ENCODE measurements around the gene MACIR.
"Not testable (repeated sequence)": the region's sequence is repeated elsewhere in the genome, so short reads cannot be mapped to it uniquely, and the experiment has no call there.

The MACIR gene, protein sequence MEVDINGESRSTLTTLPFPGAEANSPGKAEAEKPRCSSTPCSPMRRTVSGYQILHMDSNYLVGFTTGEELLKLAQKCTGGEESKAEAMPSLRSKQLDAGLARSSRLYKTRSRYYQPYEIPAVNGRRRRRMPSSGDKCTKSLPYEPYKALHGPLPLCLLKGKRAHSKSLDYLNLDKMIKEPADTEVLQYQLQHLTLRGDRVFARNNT

DNA sequence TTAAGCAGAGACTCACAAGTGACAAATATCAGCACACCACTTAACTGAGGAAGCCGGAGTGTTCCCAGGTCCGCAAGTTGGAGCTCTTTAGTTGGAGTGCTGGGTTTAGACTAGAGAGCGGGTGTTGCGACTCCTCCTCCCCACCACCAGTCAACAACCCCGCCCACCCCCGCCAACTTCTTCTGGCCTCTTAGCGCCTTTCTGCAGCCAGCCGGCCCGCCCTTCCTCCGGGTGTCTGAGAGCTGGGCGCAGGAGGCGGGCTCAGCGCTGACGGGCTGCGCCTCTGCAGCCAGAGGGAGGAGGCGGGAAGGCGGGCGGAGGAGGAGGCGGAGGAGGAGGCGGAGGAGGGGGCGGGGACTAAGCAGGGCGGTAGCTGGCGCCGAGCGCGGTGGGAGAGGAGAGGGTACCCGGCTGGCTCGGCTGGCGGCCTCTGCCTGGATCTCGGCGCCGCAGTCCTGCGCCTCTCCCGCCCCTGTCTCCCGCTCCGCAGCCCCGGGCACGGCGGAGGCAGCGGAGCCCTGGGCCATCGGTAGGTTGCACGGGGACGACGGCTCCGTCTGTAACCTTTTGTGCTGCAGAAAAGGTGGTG lies at the start of gene MACIR:
MACIR (plus strand) TSS at position 396 of the 589 bp plus-strand sequence. CDS start 17,157 bp downstream, outside the sequence.
- peak; percentile 99 for DNase-seq (ENCODE audit: low read depth)

DNA sequence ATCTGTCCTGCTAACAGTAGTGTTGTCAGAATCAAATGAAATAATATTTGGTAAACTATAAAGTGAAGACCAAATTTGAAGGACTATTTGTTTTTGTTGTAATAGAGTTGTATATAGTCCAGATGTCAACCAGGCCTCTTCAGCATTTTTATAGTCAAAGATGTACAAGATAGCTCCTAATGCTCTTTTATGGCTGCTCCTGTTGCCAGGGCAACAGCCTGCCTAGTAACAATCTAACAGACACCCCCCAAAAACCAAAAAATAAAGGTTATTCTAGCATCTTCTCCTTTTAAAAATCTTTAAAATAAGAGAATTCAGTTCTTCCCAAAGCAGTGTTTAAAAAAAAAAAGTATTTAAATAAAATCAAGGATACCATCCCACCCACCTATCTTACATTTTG lies 49.5 kb upstream of the MACIR start:
- DNase-seq (ENCODE audit: low read depth), result no peak

DNA sequence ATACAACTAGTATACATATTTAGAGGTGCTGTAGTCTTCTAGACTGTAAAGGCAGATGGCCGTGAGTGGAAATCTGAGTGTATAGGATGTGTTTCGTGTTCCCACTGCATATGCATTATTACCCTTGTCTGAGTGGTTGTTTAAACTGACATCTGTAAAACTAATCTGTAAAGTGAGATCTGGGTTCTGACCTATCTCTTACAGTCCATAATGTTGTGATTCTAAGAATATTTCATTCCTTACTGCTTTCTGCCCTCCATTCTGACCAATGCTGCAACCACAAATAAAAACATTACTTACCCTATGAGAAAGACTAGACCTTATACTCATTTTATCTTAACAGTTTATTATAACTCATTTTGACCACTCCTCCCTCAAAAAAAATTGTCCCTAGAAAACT lies 47.6 kb upstream of the MACIR start:
- DNase-seq (ENCODE audit: low read depth), result no peak

DNA sequence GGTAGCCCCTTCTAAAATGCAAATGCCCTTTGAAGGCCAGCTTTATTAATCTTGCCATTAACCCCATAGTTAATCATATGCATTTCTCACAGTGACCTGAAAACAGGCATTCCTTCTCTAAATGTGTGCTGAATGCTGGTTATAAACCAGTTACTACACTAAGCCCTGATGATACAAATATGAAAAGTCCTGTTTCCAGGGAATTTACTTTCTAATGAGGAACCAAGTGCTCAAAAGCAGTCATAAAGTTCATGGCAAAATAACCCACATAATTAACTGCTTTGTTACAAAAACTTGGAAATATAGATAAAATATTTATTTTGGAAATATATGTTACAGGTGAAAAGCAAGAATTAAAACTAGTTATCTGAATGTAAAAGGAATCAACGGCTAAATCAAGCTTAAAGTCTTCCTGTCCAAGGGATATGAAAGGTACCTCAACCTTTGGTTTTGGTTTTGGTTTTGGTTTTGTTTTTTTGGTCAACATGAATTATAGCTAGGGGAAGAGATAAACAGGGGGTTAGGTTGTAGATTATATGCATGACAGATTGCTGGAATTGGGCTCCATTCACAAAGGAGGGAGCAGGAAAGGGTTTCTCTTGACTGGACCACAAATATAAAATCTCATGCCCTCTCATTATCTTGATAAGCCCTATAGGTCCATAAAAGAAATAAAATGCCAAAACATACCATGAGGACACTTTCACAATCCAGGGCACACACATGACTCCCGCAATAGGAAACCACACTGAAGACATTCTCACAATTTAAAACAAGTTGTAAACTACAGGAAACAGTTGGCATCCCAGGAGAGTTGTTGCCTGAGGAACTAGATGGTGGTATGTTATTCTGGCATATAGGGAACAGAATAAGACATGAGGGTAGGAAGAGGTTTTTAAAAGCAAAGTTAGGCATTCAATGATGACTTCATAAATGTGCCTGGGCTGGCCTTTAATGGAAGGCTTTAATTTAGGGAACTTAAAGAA lies 46.7 kb upstream of the MACIR start:
- DNase-seq (ENCODE audit: low read depth), result no peak

DNA sequence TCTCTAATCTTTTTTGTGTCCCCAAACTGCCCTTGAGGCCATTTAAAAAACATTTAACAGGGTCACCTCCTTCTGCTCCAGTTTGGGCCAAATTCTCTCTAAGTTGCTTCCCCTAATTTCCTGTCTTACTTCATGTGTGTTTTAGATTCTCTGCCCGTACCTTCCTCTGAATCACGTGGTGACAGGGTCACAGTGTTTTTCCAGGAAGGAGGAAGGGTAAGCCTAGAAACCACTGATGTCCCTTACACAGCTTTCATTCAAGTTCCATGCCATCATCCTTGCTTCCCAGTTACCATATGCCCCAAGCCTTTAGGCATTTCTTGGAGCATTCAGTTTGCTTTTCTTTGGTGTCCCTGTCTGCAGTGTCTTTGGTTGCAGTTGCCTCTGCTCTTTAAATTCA lies 42.4 kb upstream of the MACIR start:
- DNase-seq (ENCODE audit: low read depth), result peak; percentile 26

- no peak for DNase-seq (ENCODE audit: low read depth)
These were observed 41.9 kb upstream of the MACIR start for GRCh38 chr5:103216697-103217096.

GRCh38 chr5:103217101-103217500 lies 41.5 kb upstream of the MACIR start:
- no peak for DNase-seq (ENCODE audit: low read depth)

DNA sequence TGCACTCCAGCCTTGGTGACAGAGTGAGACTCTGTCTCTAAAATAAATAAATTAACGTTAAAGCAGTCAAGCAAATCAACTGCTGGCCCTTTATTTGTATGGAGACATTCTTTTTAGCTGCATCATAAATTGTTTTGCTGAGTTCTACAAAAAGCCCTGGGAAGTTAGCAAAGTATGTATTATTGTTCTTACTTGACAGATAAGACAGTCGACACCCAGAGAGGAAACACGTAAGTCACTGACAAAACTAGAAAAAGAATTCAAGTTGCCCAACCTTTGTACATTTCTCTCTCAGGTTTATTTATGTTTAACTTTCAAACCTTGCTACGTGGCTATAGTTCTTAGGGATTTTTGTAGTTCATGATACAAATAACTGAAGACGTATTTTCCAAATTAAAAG lies 40.4 kb upstream of the MACIR start:
- DNase-seq (ENCODE audit: low read depth), result peak; percentile 85

DNA sequence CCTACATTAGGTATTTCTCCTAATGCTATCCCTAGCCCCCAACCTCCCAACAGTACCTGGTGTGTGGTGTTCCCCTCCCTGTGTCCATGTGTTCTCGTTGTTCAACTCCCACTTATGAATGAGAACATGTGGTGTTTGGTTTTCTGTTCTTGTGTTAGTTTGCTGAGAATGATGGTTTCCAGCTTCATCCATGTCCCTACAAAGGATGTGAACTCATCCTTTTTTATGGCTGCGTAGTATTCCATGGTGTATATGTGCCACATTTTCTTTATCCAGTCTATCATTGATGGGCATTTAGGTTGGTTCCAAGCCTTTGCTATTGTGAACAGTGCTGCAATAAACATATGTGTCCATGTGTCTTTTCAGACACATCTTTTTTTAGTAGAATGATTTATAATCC lies 39.5 kb upstream of the MACIR start:
- not testable (repeated sequence) for DNase-seq (ENCODE audit: low read depth)

GRCh38 chr5:103223031-103223955 lies 35.3 kb upstream of the MACIR start:
- DNase-seq (ENCODE audit: low read depth), result no peak

DNA sequence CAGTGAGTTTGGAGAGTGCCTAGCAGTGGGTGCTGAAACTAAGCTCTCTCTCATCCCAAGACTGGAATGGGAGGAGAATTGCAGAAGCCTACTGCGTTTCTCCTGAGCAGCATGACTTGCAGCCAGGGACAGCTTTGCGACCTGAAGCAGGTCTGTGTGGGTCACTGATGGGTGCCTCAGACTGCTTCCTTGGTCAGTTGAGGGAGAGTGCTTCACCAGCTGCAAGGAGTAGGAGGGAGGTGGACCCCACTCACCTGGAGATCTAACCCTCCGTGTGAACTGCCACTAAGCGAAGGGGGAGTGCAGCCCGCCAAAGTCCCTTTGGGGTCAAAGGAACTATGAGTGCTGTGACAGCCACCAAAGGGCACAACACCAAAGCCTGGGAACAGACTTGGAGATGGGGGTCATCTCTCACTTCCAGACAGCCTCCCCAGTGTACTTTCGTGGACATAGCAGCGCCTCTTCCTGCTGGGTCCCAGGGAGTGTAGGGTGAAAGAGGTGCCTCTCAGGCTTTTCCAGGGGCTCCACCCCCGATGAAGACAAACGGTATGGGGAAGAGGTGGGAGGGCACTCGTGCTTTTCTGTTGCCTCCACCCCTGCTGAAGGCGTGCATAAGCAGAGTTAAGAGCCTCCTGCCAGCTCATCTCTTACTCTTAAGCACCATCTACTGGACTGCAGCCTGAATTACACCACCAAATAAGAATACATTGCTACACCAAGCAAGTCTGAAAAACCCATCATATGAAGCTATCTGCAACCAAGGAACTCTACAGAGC lies 34.3 kb upstream of the MACIR start:
- DNase-seq (ENCODE audit: low read depth), result peak; percentile 87

DNA sequence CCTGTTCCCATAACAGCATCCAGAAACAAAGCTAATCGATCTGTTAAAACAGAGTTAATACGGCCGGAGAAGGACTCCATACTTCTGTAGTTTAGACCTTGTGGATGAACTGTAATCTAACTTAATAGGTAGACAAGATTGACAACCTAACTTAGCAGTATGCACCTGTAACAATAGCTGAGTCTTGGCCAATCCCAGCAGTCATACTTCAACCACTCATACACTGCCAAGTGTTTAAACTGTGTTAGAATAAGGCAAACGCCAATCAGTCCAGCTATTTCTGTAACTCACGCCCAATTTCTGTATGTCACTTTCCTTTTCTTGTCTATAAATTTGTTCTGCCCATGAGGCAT lies 33.7 kb upstream of the MACIR start:
- DNase-seq (ENCODE audit: low read depth), result no peak

DNA sequence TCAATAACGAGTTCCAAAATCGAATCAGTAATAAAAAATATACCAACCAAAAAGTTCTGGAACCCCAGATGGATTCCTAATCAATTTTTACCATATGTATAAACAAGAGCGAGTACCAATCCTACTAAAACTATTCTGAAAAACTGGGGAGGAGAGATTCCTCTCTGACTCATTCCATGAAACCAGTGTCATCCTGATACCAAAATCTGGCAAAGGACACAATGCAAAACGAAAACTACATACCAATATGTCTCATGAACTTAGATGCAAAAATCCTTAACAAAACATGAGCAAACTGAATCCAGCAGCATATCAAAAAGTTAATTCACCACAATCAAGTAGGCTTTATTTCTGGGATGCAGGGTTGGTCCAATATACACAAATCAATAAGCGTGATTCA lies 30.5 kb upstream of the MACIR start:
- DNase-seq (ENCODE audit: low read depth), result peak; percentile 70

GRCh38 chr5:103228588-103228987 lies 30.0 kb upstream of the MACIR start:
- DNase-seq (ENCODE audit: low read depth), result no peak

DNA sequence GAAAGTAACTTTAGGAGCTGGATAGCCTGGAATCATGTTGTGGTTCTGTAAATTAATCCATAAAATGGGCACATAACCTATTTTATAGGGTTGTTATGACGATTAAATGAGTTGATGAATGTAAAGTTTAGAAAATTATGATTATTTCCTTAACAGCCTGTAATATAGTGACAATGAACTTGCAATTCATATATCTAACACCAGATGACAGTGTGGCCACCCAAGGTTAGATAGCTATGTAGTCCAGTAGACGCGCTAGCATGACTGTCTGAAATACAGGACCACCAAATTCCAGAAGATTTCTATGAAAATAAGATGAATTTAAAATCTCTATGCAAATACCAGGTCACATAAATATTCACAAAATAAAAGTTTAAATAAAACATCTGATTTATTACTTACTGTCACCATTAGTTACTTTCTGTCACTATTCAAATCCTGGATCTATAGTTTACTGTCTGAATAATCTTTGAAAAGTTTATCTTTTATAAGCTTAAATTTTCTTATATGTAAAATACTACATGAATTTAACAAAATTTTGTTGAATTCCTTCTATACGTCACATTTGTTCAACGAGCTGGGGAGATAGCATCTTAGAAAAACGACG lies 26.1 kb upstream of the MACIR start:
- DNase-seq (ENCODE audit: low read depth), result peak; percentile 60

- peak; percentile 56 for DNase-seq (ENCODE audit: low read depth)
These were observed 24.2 kb upstream of the MACIR start for GRCh38 chr5:103234239-103234975.

- no peak for DNase-seq (ENCODE audit: low read depth)
These were observed 22.7 kb upstream of the MACIR start for GRCh38 chr5:103235891-103236290.

- no peak for DNase-seq (ENCODE audit: low read depth)
These were observed 20.8 kb upstream of the MACIR start for GRCh38 chr5:103237778-103238177.

DNA sequence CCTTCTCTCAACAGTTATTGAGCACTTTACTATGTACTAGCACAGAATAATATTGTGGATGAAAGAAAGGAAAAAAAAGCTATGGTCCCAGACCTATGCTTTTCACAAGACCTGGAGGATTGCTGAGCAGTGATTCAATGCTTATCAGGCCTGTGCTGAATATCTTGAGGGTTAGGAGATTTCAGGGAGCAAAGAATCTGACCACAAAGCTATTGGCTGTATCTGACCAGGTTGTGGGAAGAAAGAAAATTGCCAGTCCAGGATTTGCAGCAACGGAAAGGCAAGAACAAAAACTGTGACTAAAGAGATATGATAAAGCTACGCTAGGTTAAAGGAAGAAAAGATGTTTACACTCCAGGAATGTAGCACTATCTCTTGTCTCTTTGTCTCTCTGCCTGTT lies 14.9 kb upstream of the MACIR start:
- peak; percentile 22 for DNase-seq (ENCODE audit: low read depth)

GRCh38 chr5:103244398-103244797 lies 14.2 kb upstream of the MACIR start:
- DNase-seq (ENCODE audit: low read depth), result no peak

Data from EH (cell line).